ENCODE measurements around the gene LPAR1. TPM values are rescaled to one million over a fixed set of nuclear protein-coding genes. Genes with fewer than 3 reads are reported as not detected.

Gene LPAR1
- polyA plus RNA-seq, 3 donors = 15.1 to 18.1 (median 17.5) TPM

DNA sequence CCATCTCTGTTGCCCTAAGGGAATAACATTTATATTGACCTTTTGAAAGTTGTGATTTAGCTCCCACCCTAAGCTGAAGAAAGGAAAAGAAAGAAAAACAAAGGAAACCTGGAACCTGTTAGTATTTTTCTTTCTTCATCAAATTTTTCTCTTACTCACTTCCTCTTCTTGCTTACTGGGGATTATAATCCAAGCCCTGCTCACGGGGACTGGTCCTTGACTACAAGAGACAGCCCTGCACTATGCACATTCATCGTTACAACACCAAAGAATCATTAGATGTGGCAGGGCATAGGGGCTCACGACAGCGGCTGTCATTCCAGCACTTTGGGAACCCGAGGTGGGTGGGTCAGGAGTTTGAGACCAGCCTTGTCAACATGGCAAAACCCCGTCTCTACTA lies 37.8 kb upstream of the LPAR1 start:
- peak overlapping the region; percentile 64 for H3K4me2 ChIP-seq (replicated peaks; ENCODE audit: extremely low read depth, low read length, poor library complexity, severe bottlenecking)
- H3K36me3 ChIP-seq (replicated peaks in 1 of 2; ENCODE audit: control insufficient read depth in 1 of 2, insufficient read depth in 2 of 2, low read length in 2 of 2) = no peaks in the 10 kb centered on the region
- no peaks in the 10 kb centered on the region for H3K79me2 ChIP-seq (ENCODE audit: insufficient read depth, low read length)
- H3K4me3 ChIP-seq (replicated peaks in 1 of 3; ENCODE audit: low read depth in 2 of 3, low read length in 3 of 3) = peak overlapping the region in 1 of 3 experiments; percentile 39
- peaks cover 0 to 4% (median 2%) of the 10 kb centered on the region in 7 donors for H3K9me3 Mint-ChIP-seq
- peak overlapping the region; percentile 29 for H3K9ac ChIP-seq (ENCODE audit: insufficient read depth, low read length, poor library complexity, severe bottlenecking)
- H3K9me3 ChIP-seq (replicated peaks in 1 of 2; ENCODE audit: control insufficient read depth in 1 of 2, insufficient read depth in 1 of 2, low read length in 2 of 2) = no peaks in the 10 kb centered on the region
- peak overlapping the region; percentile 91 to 94 for H3K27ac ChIP-seq (ENCODE audit: low read depth in 1 of 2, low read length in 2 of 2)
- peak overlapping the region; percentile 20 to 68 for H3K4me3 Mint-ChIP-seq
- intact Hi-C loops (cut with micrococcal nuclease) = loop anchor here in 1 of 2 donors (5.0 kb wide), 1 partner anchor 39 kb away; the partner anchor contains the start of gene LPAR1
- H3K36me3 Mint-ChIP-seq = peaks cover 2 to 3% of the 10 kb centered on the region in 2 donors
- H4K20me1 ChIP-seq (ENCODE audit: insufficient read depth, low read length) = no peaks in the 10 kb centered on the region
- no peaks in the 10 kb centered on the region for H3K27me3 ChIP-seq (ENCODE audit: control insufficient read depth in 2 of 2, insufficient read depth in 2 of 2, low read length in 2 of 2)
- H3K4me1 Mint-ChIP-seq = peaks cover 42% of the 10 kb centered on the region
- TF ChIP-seq, protein P1, sequence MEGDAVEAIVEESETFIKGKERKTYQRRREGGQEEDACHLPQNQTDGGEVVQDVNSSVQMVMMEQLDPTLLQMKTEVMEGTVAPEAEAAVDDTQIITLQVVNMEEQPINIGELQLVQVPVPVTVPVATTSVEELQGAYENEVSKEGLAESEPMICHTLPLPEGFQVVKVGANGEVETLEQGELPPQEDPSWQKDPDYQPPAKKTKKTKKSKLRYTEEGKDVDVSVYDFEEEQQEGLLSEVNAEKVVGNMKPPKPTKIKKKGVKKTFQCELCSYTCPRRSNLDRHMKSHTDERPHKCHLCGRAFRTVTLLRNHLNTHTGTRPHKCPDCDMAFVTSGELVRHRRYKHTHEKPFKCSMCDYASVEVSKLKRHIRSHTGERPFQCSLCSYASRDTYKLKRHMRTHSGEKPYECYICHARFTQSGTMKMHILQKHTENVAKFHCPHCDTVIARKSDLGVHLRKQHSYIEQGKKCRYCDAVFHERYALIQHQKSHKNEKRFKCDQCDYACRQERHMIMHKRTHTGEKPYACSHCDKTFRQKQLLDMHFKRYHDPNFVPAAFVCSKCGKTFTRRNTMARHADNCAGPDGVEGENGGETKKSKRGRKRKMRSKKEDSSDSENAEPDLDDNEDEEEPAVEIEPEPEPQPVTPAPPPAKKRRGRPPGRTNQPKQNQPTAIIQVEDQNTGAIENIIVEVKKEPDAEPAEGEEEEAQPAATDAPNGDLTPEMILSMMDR (IDR thresholded peaks at IDR 0.05) = no peak
- peak overlapping the region; percentile 95 to 100 (median 99) for H3K27ac Mint-ChIP-seq
- peaks cover 0 to 5% (median 0%) of the 10 kb centered on the region in 3 donors for H3K27me3 Mint-ChIP-seq (ENCODE audit: low read depth in 3 of 3)
- peak; percentile 72 to 85 (median 75) for DNase-seq
- 0% methylated on average over 1 of the region's 6 CpGs for WGBS (ENCODE audit: insufficient coverage)
- peaks cover 50 to 53% of the 10 kb centered on the region in 2 donors for H3K4me1 ChIP-seq (ENCODE audit: control insufficient read depth in 1 of 2, insufficient read depth in 2 of 2, low read length in 2 of 2)
- H2AFZ ChIP-seq (ENCODE audit: insufficient read depth, low read depth, low read length, poor library complexity, severe bottlenecking) = no peak overlapping the region

DNA sequence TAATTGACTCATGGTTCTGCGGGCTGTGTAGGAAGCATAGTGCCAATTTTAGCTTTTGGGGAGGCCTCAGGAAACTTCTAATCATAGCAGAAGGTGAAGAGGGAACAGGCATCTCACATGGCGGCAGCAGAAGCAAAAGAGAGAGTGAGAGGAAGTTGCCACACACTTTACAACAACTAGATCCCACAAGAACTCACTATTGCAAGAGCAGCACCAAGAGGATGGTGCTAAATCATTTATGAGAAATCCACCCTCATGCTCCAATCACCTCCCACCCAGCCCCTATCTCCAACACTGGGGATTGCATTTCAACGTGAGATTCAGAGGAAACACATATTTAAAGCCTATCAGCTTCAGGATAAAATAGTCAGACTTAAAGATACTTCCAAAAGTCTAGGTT lies 36.1 kb upstream of the LPAR1 start:
- no CpG with 5 or more reads among the region's 3 CpGs for WGBS (ENCODE audit: insufficient coverage)
- no peak overlapping the region for H3K4me3 Mint-ChIP-seq
- peaks cover 0 to 5% (median 0%) of the 10 kb centered on the region in 3 donors for H3K27me3 Mint-ChIP-seq (ENCODE audit: low read depth in 3 of 3)
- peaks cover 2 to 3% of the 10 kb centered on the region in 2 donors for H3K36me3 Mint-ChIP-seq
- Histone ChIP-seq H3K36me3 (replicated peaks in 1 of 2; ENCODE audit: control insufficient read depth in 1 of 2, insufficient read depth in 2 of 2, low read length in 2 of 2) (no peaks in the 10 kb centered on the region), H3K9ac (ENCODE audit: insufficient read depth, low read length, poor library complexity, severe bottlenecking) (no peak overlapping the region), H3K79me2 (ENCODE audit: insufficient read depth, low read length) (no peaks in the 10 kb centered on the region), H3K4me3 (replicated peaks in 1 of 3; ENCODE audit: low read depth in 2 of 3, low read length in 3 of 3) (peak overlapping the region in 1 of 3 experiments; percentile 39), H4K20me1 (ENCODE audit: insufficient read depth, low read length) (no peaks in the 10 kb centered on the region), H2AFZ (ENCODE audit: insufficient read depth, low read depth, low read length, poor library complexity, severe bottlenecking) (no peak overlapping the region), H3K4me2 (replicated peaks; ENCODE audit: extremely low read depth, low read length, poor library complexity, severe bottlenecking) (no peak overlapping the region), H3K27me3 (ENCODE audit: control insufficient read depth in 2 of 2, insufficient read depth in 2 of 2, low read length in 2 of 2) (no peaks in the 10 kb centered on the region), H3K9me3 (replicated peaks in 1 of 2; ENCODE audit: control insufficient read depth in 1 of 2, insufficient read depth in 1 of 2, low read length in 2 of 2) (no peaks in the 10 kb centered on the region), H3K4me1 (ENCODE audit: control insufficient read depth in 1 of 2, insufficient read depth in 2 of 2, low read length in 2 of 2) (peaks cover 55 to 61% of the 10 kb centered on the region in 2 donors), H3K27ac (ENCODE audit: low read depth in 1 of 2, low read length in 2 of 2) (peak overlapping the region; percentile 9 to 91)
- peaks cover 0 to 4% (median 2%) of the 10 kb centered on the region in 7 donors for H3K9me3 Mint-ChIP-seq
- H3K4me1 Mint-ChIP-seq = peaks cover 52% of the 10 kb centered on the region
- TF ChIP-seq, protein P1 (IDR thresholded peaks at IDR 0.05) = peak; percentile 23
- H3K27ac Mint-ChIP-seq = peak overlapping the region; percentile 88 to 100 (median 99)
- peak; percentile 72 to 86 (median 80) for DNase-seq
- intact Hi-C loops (cut with micrococcal nuclease) = loop anchor here in 1 of 2 donors (5.0 kb wide), 1 partner anchor 37 kb away; the partner anchor contains the start of gene LPAR1
